H1 (cell line): ENCODE data around the gene TMEM40. TPM values are rescaled to one million over a fixed set of nuclear protein-coding genes. Genes with fewer than 3 reads are reported as not detected.
A peak's percentile ranks its signal among the peaks of the same experiment; 100 is the strongest.

ENCODE experiments used
- CTCF ChIA-PET: fragments of 300-600 bp; sonication (Branson Sonifier 250); formaldehyde crosslinking; loops from one replicate; lab custom pipeline; 2021; ENCODE audit not compliant: partially characterized antibody; lab: Charles Lee
- POLR2A ChIA-PET: fragments of 300-600 bp; sonication (Branson Sonifier 250); formaldehyde crosslinking; loops from one replicate; lab custom pipeline; 2021; ENCODE audit warnings: inconsistent platforms; ENCODE audit not compliant: partially characterized antibody; lab: Charles Lee
- DNase-seq, 2 experiments: peaks; one replicate each; pipeline versions ENCODE4 v3.0.0 to v3.0.0-alpha.2; 2010 to 2022; ENCODE audit warnings: low spot score in 2 of 2, low read depth in 1 of 2, mixed read lengths in 1 of 2
- FAIRE-seq: peaks from 2 replicates; lab custom pipeline; 2011; peaks lifted over from hg19 to GRCh38; lab: Jason Lieb, UNC
- H2AFZ ChIP-seq: 2 replicates; pipeline ENCODE4 v1.8.1; 2012; ENCODE audit warnings: low read length, inconsistent platforms
- H2AK5ac ChIP-seq: 2 replicates; pipeline ENCODE4 v1.6.1; 2013; ENCODE audit warnings: low read depth, low read length
- H2BK120ac ChIP-seq: replicated peaks from 2 replicates; pipeline ENCODE3; 2013; ENCODE audit warnings: low read depth, low read length, inconsistent platforms
- H2BK12ac ChIP-seq: 2 replicates; pipeline ENCODE4 v1.6.1; 2013; ENCODE audit warnings: low read depth, low read length
- H2BK15ac ChIP-seq: 2 replicates; pipeline ENCODE4 v1.6.1; 2013; ENCODE audit warnings: low read length
- H2BK20ac ChIP-seq: 2 replicates; pipeline ENCODE4 v1.6.1; 2013; ENCODE audit warnings: low read length
- H2BK5ac ChIP-seq: 2 replicates; pipeline ENCODE4 v1.6.1; 2013; ENCODE audit warnings: low read depth, low read length
- H3K14ac ChIP-seq: 2 replicates; pipeline ENCODE4 v1.6.1; 2013; ENCODE audit warnings: inconsistent platforms; ENCODE audit not compliant: insufficient read length
- H3K18ac ChIP-seq: 2 replicates; pipeline ENCODE4 v1.6.1; 2013; ENCODE audit warnings: low read length; ENCODE audit errors: extremely low read depth
- H3K23ac ChIP-seq: 2 replicates; pipeline ENCODE4 v1.6.1; 2013; ENCODE audit warnings: inconsistent platforms; ENCODE audit not compliant: insufficient read length
- H3K23me2 ChIP-seq: 2 replicates; pipeline ENCODE4 v1.6.1; 2013; ENCODE audit warnings: low read depth, low read length
- H3K27ac ChIP-seq: 2 replicates; pipeline ENCODE4 v1.6.1; 2011; ENCODE audit warnings: low read depth, low read length, inconsistent platforms
- H3K27me3 ChIP-seq, 4 experiments: replicated peaks in 1 of 4; 1 replicate in 1 of 4; 2 replicates in 3 of 4; pipeline versions ENCODE4 v1.6.1 to v1.8.1; 2011 to 2013; ENCODE audit warnings: low read length in 3 of 4, mild to moderate bottlenecking in 3 of 4, inconsistent platforms in 2 of 4, mixed read lengths in 2 of 4, moderate library complexity in 1 of 4; ENCODE audit not compliant: control insufficient read depth in 3 of 4, insufficient read depth in 3 of 4; ENCODE audit errors: extremely low read depth in 1 of 4
- H3K36me3 ChIP-seq, 4 experiments: 2 replicates each; pipeline versions ENCODE4 v1.6.1 to v1.8.1; 2011 to 2013; ENCODE audit warnings: mild to moderate bottlenecking in 4 of 4, low read length in 3 of 4, moderate library complexity in 2 of 4, control low read depth in 1 of 4, inconsistent platforms in 1 of 4; ENCODE audit not compliant: insufficient read depth in 4 of 4, control insufficient read depth in 2 of 4
- H3K4ac ChIP-seq: replicated peaks from 2 replicates; pipeline ENCODE3; 2013; ENCODE audit warnings: low read length, low read depth, mixed read lengths, inconsistent platforms; ENCODE audit not compliant: insufficient read length
- H3K4me1 ChIP-seq, 4 experiments: replicated peaks in 1 of 4; 1 replicate in 1 of 4; 2 replicates in 3 of 4; pipeline versions ENCODE4 v1.6.1 to v1.8.1; 2011 to 2013; ENCODE audit warnings: low read length in 3 of 4, inconsistent platforms in 2 of 4, mixed read lengths in 1 of 4; ENCODE audit not compliant: insufficient read depth in 4 of 4, control insufficient read depth in 3 of 4
- H3K4me2 ChIP-seq, 2 experiments: 2 replicates each; pipeline versions ENCODE4 v1.6.1 to v1.8.1; 2011 to 2013; ENCODE audit warnings: low read depth in 2 of 2, low read length in 2 of 2, control low read depth in 1 of 2, inconsistent platforms in 1 of 2, mild to moderate bottlenecking in 1 of 2; ENCODE audit not compliant: insufficient read depth in 1 of 2
- H3K4me3 ChIP-seq, 4 experiments: fragments of 200-600, 300-600 bp in 1 of 4; sonication (generic), shearing (Covaris generic), sonication (Bioruptor Twin) in 1 of 4; 2 replicates each; pipeline versions ENCODE4 v1.5.1 to v1.8.1; 2011 to 2016; ENCODE audit warnings: low read length in 4 of 4, low read depth in 3 of 4, control low read depth in 2 of 4, inconsistent platforms in 2 of 4, mild to moderate bottlenecking in 2 of 4, mixed read lengths in 1 of 4, moderate library complexity in 1 of 4; ENCODE audit not compliant: insufficient read depth in 2 of 4; ENCODE audit errors: extremely low read depth in 1 of 4
- H3K56ac ChIP-seq: replicated peaks from 2 replicates; pipeline ENCODE3; 2013; ENCODE audit warnings: low read depth, mild to moderate bottlenecking, mixed read lengths, low read length, inconsistent platforms; ENCODE audit not compliant: insufficient read length
- H3K79me1 ChIP-seq: 2 replicates; pipeline ENCODE4 v1.6.1; 2013; ENCODE audit warnings: low read depth, low read length, control low read depth
- H3K79me2 ChIP-seq, 2 experiments: 2 replicates each; pipeline versions ENCODE4 v1.6.1 to v1.8.1; 2012 to 2013; ENCODE audit warnings: low read length in 2 of 2, mild to moderate bottlenecking in 2 of 2, inconsistent platforms in 1 of 2; ENCODE audit not compliant: insufficient read depth in 2 of 2, control insufficient read depth in 1 of 2
- H3K9ac ChIP-seq, 4 experiments: replicated peaks in 1 of 4; 1 replicate in 1 of 4; 2 replicates in 3 of 4; pipeline versions ENCODE4 v1.6.1 to v1.8.1; 2011 to 2013; ENCODE audit warnings: low read depth in 3 of 4, low read length in 3 of 4, control low read depth in 2 of 4, mild to moderate bottlenecking in 2 of 4, moderate library complexity in 2 of 4, inconsistent platforms in 1 of 4; ENCODE audit errors: extremely low read depth in 1 of 4
- H3K9me3 ChIP-seq, 2 experiments: 2 replicates each; pipeline versions ENCODE4 v1.6.1 to v1.8.1; 2012 to 2013; ENCODE audit warnings: mild to moderate bottlenecking in 2 of 2, moderate library complexity in 2 of 2, control low read depth in 1 of 2, inconsistent platforms in 1 of 2, low read depth in 1 of 2, low read length in 1 of 2, mixed read lengths in 1 of 2; ENCODE audit not compliant: insufficient read depth in 2 of 2
- H4K20me1 ChIP-seq, 2 experiments: replicated peaks in 1 of 2; 2 replicates each; pipeline versions ENCODE3 to v1.8.1; 2011 to 2013; ENCODE audit warnings: inconsistent platforms in 2 of 2, low read length in 2 of 2, mild to moderate bottlenecking in 1 of 2; ENCODE audit not compliant: insufficient read depth in 2 of 2, control insufficient read depth in 1 of 2
- H4K5ac ChIP-seq: 2 replicates; pipeline ENCODE4 v1.6.1; 2013; ENCODE audit warnings: low read length, low read depth, mixed read lengths, inconsistent platforms; ENCODE audit not compliant: insufficient read length
- H4K8ac ChIP-seq: 2 replicates; pipeline ENCODE4 v1.8.0; 2013; ENCODE audit warnings: mild to moderate bottlenecking, moderate library complexity, low read length, inconsistent platforms; ENCODE audit not compliant: insufficient read depth; ENCODE audit errors: extremely low read depth
- H4K91ac ChIP-seq: replicated peaks from 2 replicates; pipeline ENCODE3; 2013; ENCODE audit warnings: low read length, mixed read lengths, inconsistent platforms; ENCODE audit not compliant: insufficient read length
- BCL11A ChIP-seq, 2 experiments: IDR thresholded peaks; one replicate each; pipeline ENCODE4 v1.6.1; 2011; ENCODE audit warnings: low read depth in 2 of 2, low read length in 2 of 2, mild to moderate bottlenecking in 2 of 2
- GTF2F1 ChIP-seq: IDR thresholded peaks from 2 replicates; pipeline ENCODE4 v1.6.1; 2012; ENCODE audit warnings: low read depth, low read length, improper control_type of control experiment, borderline replicate concordance
- SIX5 ChIP-seq: IDR thresholded peaks from 2 replicates; pipeline ENCODE4 v1.6.1; 2011; ENCODE audit warnings: mild to moderate bottlenecking, low read depth, low read length
- WGBS, 2 experiments: shearing (Covaris generic) in 1 of 2; methylation state at CpG; one replicate each; pipeline versions ENCODE4 v1.1.6 to v1.1.7; 2013 to 2015; ENCODE audit warnings: low lambda C conversion rate in 2 of 2, mixed read lengths in 2 of 2, inconsistent platforms in 1 of 2, low coverage in 1 of 2, missing lambda C conversion rate in 1 of 2; ENCODE audit not compliant: insufficient replicate concordance in 2 of 2, insufficient coverage in 1 of 2, insufficient read length in 1 of 2; ENCODE audit errors: extremely low coverage in 1 of 2, missing lambda C conversion rate in 1 of 2; 5-methylcytosine and 5-hydroxymethylcytosine counted together
- polyA plus RNA-seq, 7 experiments: library from polyadenylated mRNA; depleted of rRNA in 3 of 7; stranded (reverse) in 5 of 7; unstranded in 2 of 7; fragments of >200 nt in 5 of 7; fragments of 200-250 nt in 2 of 7; gene quantifications; 1 replicate in 5 of 7; 2 replicates in 1 of 7; 4 replicates in 1 of 7; pipeline versions ENCODE4 v1.2.1 to v1.2.3, GENCODE V29; 2011 to 2013; ENCODE audit warnings: missing spikeins in 2 of 7, mixed read lengths in 2 of 7
- total RNA-seq: library from RNA; stranded (reverse); fragmentation: NEBNext Ultra II Directional; extraction: Animal tissue kit (Norgen Biotek cat#: 25700); gene quantifications from 2 replicates; pipeline ENCODE4 v1.2.1, GENCODE V29; 2021

The TMEM40 gene
- total and polyA plus RNA-seq, 2 of the 8 experiments (the other 6 are each of a cell fraction or from before 2014, with no cell fraction given) = 0.18 TPM; not detected in 1

DNA sequence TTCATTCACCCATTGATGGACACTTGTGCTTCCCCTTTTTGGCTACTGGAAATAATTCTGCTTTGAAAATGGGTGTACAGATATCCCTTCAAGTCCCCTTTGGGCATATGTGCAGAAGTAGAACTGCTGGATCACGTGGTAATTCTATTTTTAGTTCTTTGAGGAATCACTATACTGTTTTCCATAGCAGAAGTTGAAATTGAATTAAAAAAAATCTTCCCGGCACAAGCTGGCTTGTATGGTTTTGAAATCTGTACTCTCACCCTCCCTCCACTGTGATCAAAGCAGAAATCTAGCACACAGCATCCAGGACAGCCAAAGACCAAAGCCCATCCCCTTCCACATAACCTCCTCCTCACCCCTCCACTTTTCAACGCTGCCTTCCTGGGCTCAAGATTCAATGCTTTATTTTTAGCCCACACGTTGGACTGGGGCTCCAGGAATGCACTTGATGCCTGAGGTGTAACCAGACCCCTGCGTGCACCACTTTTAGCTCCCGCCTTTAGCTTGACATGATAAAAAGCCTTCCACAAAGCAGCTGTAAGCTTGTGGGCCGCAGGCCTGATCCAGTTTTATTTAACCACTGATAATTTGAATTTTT, 29.9 kb downstream of the TMEM40 start:
- H3K4me3 ChIP-seq = no peak overlapping the region
- no peak overlapping the region for H3K14ac ChIP-seq
- TF ChIP-seq BCL11A (IDR thresholded peaks at IDR 0.05; ENCODE audit: low read depth in 2 of 2, low read length in 2 of 2) = no peak
- TF ChIP-seq SIX5 = no peak
- no peak for TF ChIP-seq GTF2F1
- no peak for DNase-seq
- no peak overlapping the region for H4K91ac ChIP-seq
- no peaks in the 10 kb centered on the region for H3K27me3 ChIP-seq
- H2AFZ ChIP-seq = no peak overlapping the region
- H3K4ac ChIP-seq = no peak overlapping the region
- WGBS, 2 experiments = 83% methylated on average over 7 of the region's 7 CpGs; no CpG with 5 or more reads in 1 of the 2 experiments
- FAIRE-seq = no peak
- H2BK20ac ChIP-seq = no peak overlapping the region
- H3K27ac ChIP-seq = no peak overlapping the region
- no peak overlapping the region for H3K56ac ChIP-seq
- H3K79me1 ChIP-seq = no peaks in the 10 kb centered on the region
- H4K8ac ChIP-seq = peak overlapping the region; percentile 9; the same call in 1 of the 2 replicates
- ChIA-PET CTCF (interaction anchor here (0.6 to 1.8 kb wide), 6 partner anchors 10 to 1748 kb away, joined by 3 to 7 read pairs (median 4); no protein-coding TSS in a partner anchor), POLR2A (no interaction called here)
- no peak overlapping the region for H3K23ac ChIP-seq
- H3K18ac ChIP-seq = no peak overlapping the region
- H2BK12ac ChIP-seq = no peak overlapping the region
- no peaks in the 10 kb centered on the region for H3K9me3 ChIP-seq
- H3K4me2 ChIP-seq = no peak overlapping the region
- H3K36me3 ChIP-seq = no peaks in the 10 kb centered on the region
- H2AK5ac ChIP-seq = no peak overlapping the region
- no peak overlapping the region for H2BK15ac ChIP-seq
- H3K79me2 ChIP-seq = no peaks in the 10 kb centered on the region
- no peaks in the 10 kb centered on the region for H3K23me2 ChIP-seq
- no peak overlapping the region for H2BK120ac ChIP-seq
- H4K20me1 ChIP-seq = no peaks in the 10 kb centered on the region
- no peaks in the 10 kb centered on the region; a peak in 1 of 7 replicates for H3K4me1 ChIP-seq
- no peak overlapping the region for H3K9ac ChIP-seq
- H4K5ac ChIP-seq = no peak overlapping the region
- H2BK5ac ChIP-seq = no peak overlapping the region
